Liver (tissue), 9 donors: ENCODE measurements around the gene GOLGA6D. TPM values are rescaled to one million over a fixed set of nuclear protein-coding genes. Genes with fewer than 3 reads are reported as not detected.
"Not testable (repeated sequence)": the region's sequence is repeated elsewhere in the genome, so short reads cannot be mapped to it uniquely, and the experiment has no call there.

ENCODE experiments used
- DNase-seq: peaks from one replicate; pipeline ENCODE4 v3.0.0-alpha.2; 2017; ENCODE audit warnings: low spot score
- H3K27ac ChIP-seq, 2 donors: one replicate each; pipeline ENCODE4 v1.7.0; 2013; ENCODE audit warnings: inconsistent platforms in 2 of 2, low read length in 2 of 2, control low read depth in 1 of 2, low read depth in 1 of 2, mild to moderate bottlenecking in 1 of 2
- H3K27me3 ChIP-seq, 4 donors: one replicate each; pipeline versions ENCODE4 v1.6.1 to v1.7.0; 2013; ENCODE audit warnings: low read length in 3 of 4, inconsistent platforms in 1 of 4, mild to moderate bottlenecking in 1 of 4, moderate library complexity in 1 of 4; ENCODE audit not compliant: control insufficient read depth in 4 of 4, insufficient read depth in 4 of 4
- H3K36me3 ChIP-seq, 4 donors: one replicate each; pipeline versions ENCODE4 v1.6.1 to v1.7.0; 2013; ENCODE audit warnings: low read length in 3 of 4, mild to moderate bottlenecking in 3 of 4, low read depth in 1 of 4, moderate library complexity in 1 of 4; ENCODE audit not compliant: control insufficient read depth in 4 of 4, insufficient read depth in 3 of 4
- H3K4me1 ChIP-seq, 4 donors: one replicate each; pipeline versions ENCODE4 v1.6.1 to v1.7.0; 2013; ENCODE audit warnings: low read length in 3 of 4, mild to moderate bottlenecking in 3 of 4, moderate library complexity in 1 of 4; ENCODE audit not compliant: control insufficient read depth in 4 of 4, insufficient read depth in 4 of 4
- H3K4me3 ChIP-seq, 3 donors: one replicate each; pipeline versions ENCODE4 v1.6.1 to v1.7.0; 2013; ENCODE audit warnings: low read length in 3 of 3, control low read depth in 1 of 3, low read depth in 1 of 3, mild to moderate bottlenecking in 1 of 3
- H3K9ac ChIP-seq, 2 donors: one replicate each; pipeline ENCODE4 v1.7.0; 2013; ENCODE audit warnings: low read length in 2 of 2, mild to moderate bottlenecking in 2 of 2, moderate library complexity in 2 of 2, control low read depth in 1 of 2, low read depth in 1 of 2
- H3K9me3 ChIP-seq, 4 donors: one replicate each; pipeline versions ENCODE4 v1.6.1 to v1.7.0; 2013; ENCODE audit warnings: low read length in 3 of 4; ENCODE audit not compliant: control insufficient read depth in 4 of 4
- EGR1 ChIP-seq, 2 donors: IDR thresholded peaks; 2 replicates each; pipeline ENCODE4 v1.6.1; 2016 to 2018; ENCODE audit warnings: antibody characterized with exemption in 2 of 2, low read depth in 2 of 2
- FOXA1 ChIP-seq: IDR thresholded peaks from 2 replicates; pipeline ENCODE4 v1.6.1; 2016; ENCODE audit warnings: antibody characterized with exemption
- GABPA ChIP-seq, 2 donors: IDR thresholded peaks in 1 of 2; conservative IDR thresholded peaks in 1 of 2; 2 replicates each; pipeline ENCODE4 v1.6.1; 2016; ENCODE audit warnings: antibody characterized with exemption in 2 of 2, mild to moderate bottlenecking in 1 of 2, moderate library complexity in 1 of 2
- HNF4A ChIP-seq, 2 donors: conservative IDR thresholded peaks; 2 replicates each; pipeline ENCODE4 v1.6.1; 2016; ENCODE audit warnings: antibody characterized with exemption in 2 of 2, mild to moderate bottlenecking in 2 of 2
- HNF4G ChIP-seq: IDR thresholded peaks from 2 replicates; pipeline ENCODE4 v1.6.1; 2016; ENCODE audit warnings: antibody characterized with exemption
- JUND ChIP-seq, 2 donors: IDR thresholded peaks; 2 replicates each; pipeline ENCODE4 v1.6.1; 2016; ENCODE audit warnings: antibody characterized with exemption in 2 of 2
- NR2F2 ChIP-seq: IDR thresholded peaks from 2 replicates; pipeline ENCODE4 v1.6.1; 2016; ENCODE audit warnings: antibody characterized with exemption
- RAD21 ChIP-seq, 2 donors: IDR thresholded peaks; 2 replicates each; pipeline ENCODE4 v1.6.1; 2016; ENCODE audit warnings: antibody characterized with exemption in 2 of 2, mild to moderate bottlenecking in 2 of 2
- RXRA ChIP-seq, 2 donors: IDR thresholded peaks; 2 replicates each; pipeline ENCODE4 v1.6.1; 2017 to 2018; ENCODE audit warnings: antibody characterized with exemption in 2 of 2, mild to moderate bottlenecking in 1 of 2
- YY1 ChIP-seq: IDR thresholded peaks from 2 replicates; pipeline ENCODE4 v1.6.1; 2016; ENCODE audit warnings: antibody characterized with exemption, mild to moderate bottlenecking
- whole genome bisulfite sequencing: extraction: QIAGEN DNeasy Blood & Tissue Kit; methylation state at CpG from one replicate; pipeline ENCODE4 v1.1.7; 2013; 5-methylcytosine and 5-hydroxymethylcytosine counted together
- polyA plus RNA-seq, 2 donors: library from polyadenylated mRNA; stranded (reverse) in 1 of 2; unstranded in 1 of 2; fragments of 200-250 nt in 1 of 2; fragments of >200 nt in 1 of 2; fragmentation: Nextera tagmentation in 1 of 2; extraction: Ambion mirVana in 1 of 2; gene quantifications; one replicate each; pipeline versions ENCODE4 v1.2.1 to v1.2.3, GENCODE V29; 2013 to 2015
- total RNA-seq, 2 donors: library from RNA; depleted of rRNA; stranded (reverse); fragments of >200 nt; gene quantifications; one replicate each; pipeline ENCODE4 v1.2.3, GENCODE V29; 2014
- TF ChIP-seq, protein P1 (sequence below): fragments of 150-350 bp; IDR thresholded peaks from 2 replicates; pipeline ENCODE4 v1.5.1; 2017; ENCODE audit warnings: improper control_type of control experiment, low read depth, low read length; ENCODE audit not compliant: missing input control
- TF ChIP-seq, protein P2 (sequence below): IDR thresholded peaks from 2 replicates; pipeline ENCODE4 v1.6.1; 2016; ENCODE audit warnings: antibody characterized with exemption, mild to moderate bottlenecking
- TF ChIP-seq, protein P3 (sequence below): IDR thresholded peaks from 2 replicates; pipeline ENCODE4 v1.6.1; 2016; ENCODE audit warnings: antibody characterized with exemption
- TF ChIP-seq, protein P4 (sequence below): IDR thresholded peaks from 2 replicates; pipeline ENCODE4 v1.6.1; 2016; ENCODE audit warnings: antibody characterized with exemption
- donor health status: healthy.
- donor health status: healthy.
- donor health status: healthy.
- donor health status: healthy.
- donor health status: healthy.

Gene GOLGA6D, protein sequence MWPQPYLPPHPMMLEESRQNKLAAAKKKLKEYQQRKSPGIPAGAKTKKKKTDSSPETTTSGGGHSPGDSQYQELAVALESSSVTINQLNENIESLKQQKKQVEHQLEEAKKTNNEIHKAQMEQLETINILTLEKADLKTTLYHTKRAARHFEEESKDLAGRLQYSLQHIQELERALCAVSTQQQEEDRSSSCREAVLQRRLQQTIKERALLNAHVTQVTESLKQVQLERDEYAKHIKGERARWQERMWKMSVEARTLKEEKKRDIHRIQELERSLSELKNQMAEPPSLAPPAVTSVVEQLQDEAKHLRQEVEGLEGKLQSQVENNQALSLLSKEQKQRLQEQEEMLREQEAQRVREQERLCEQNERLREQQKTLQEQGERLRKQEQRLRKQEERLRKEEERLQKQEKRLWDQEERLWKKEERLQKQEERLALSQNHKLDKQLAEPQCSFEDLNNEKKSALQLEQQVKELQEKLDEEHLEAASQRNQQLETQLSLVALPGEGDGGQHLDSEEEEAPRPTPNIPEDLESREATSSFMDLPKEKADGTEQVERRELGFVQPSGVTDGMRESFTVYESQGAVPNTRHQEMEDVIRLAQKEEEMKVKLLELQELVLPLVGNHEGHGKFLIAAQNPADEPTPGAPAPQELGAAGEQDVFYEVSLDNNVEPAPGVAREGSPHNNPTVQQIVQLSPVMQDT
- total RNA-seq (under 1 TPM; 0.05 to 0.08 TPM), polyA plus RNA-seq (under 1 TPM; 0.02 to 0.06 TPM)

DNA sequence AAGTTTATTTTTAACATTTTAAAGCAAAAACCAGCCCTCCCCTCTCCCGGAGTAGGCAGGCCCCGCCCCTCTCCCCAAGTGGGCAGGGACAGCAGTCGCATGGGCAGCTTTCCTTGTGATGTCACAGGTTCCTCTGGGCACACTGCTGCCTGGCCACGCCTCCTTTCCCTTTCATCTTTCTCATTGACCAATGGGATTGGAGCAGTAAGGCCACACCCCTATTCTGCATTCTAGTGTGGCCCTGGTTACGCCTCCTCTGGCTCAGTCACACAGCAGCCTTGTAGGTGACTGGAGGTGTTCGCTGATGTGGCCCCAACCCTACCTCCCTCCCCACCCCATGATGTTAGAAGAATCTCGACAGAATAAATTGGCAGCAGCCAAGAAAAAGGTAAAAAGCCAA lies at the start of gene GOLGA6D:
Gene GOLGA6D (plus strand): TSS at position 264 of the 400 bp plus-strand sequence. CDS start 41 bp downstream, at position 305.
- not testable (repeated sequence) for H3K9ac ChIP-seq, H3K27me3 ChIP-seq, H3K4me3 ChIP-seq, H3K4me1 ChIP-seq, H3K9me3 ChIP-seq, DNase-seq, H3K36me3 ChIP-seq, H3K27ac ChIP-seq
- WGBS, result no CpG with 5 or more reads among the region's 7 CpGs

DNA sequence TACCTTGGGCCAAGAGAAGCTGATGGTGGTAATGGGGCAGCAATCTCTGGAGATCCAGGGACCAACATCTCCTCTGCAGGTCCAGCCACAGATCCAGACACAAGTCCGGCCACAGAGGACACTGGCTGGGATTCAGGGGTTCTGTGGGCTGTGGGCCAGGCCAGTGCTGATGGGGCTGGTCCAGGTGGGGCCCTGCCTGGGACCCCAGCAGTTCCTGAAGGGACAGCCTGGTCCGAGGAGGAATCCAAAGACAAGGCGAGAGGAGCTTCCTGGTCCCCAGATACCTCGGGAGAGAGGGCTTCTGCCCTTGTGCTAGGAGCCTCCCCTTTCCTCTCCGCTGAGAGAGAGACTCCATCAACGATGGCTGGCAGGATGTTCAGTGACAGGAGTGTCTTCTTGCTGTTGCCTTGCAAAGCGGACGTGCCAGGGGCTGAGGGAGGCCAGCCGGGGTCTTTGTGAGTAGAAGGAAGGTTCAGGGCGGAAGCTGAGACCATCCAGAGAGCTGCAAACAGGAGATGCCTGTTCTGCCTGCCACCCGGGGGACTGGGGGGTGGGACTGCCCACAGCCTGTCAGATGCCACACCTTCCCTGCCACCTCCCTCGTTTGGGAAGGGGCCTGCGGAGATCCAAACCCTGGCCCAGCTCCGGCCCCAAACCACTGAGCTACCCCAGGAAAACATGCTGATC lies 49.0 kb upstream of the GOLGA6D start:
- Histone ChIP-seq H3K36me3 (no peaks in the 10 kb centered on the region), H3K27ac (no peak overlapping the region), H3K9me3 (no peaks in the 10 kb centered on the region), H3K9ac (no peak overlapping the region), H3K4me3 (no peak overlapping the region), H3K4me1 (peaks cover 0 to 2% (median 0%) of the 10 kb centered on the region in 4 donors), H3K27me3 (peaks cover 0 to 6% (median 0%) of the 10 kb centered on the region in 4 donors)
- TF ChIP-seq, protein P1, sequence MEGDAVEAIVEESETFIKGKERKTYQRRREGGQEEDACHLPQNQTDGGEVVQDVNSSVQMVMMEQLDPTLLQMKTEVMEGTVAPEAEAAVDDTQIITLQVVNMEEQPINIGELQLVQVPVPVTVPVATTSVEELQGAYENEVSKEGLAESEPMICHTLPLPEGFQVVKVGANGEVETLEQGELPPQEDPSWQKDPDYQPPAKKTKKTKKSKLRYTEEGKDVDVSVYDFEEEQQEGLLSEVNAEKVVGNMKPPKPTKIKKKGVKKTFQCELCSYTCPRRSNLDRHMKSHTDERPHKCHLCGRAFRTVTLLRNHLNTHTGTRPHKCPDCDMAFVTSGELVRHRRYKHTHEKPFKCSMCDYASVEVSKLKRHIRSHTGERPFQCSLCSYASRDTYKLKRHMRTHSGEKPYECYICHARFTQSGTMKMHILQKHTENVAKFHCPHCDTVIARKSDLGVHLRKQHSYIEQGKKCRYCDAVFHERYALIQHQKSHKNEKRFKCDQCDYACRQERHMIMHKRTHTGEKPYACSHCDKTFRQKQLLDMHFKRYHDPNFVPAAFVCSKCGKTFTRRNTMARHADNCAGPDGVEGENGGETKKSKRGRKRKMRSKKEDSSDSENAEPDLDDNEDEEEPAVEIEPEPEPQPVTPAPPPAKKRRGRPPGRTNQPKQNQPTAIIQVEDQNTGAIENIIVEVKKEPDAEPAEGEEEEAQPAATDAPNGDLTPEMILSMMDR, result no peak
- TF ChIP-seq EGR1 (IDR thresholded peaks at IDR 0.05; ENCODE audit: low read depth in 2 of 2), result no peak
- TF ChIP-seq GABPA (IDR thresholded peaks at IDR 0.05 in 1 of 2, conservative IDR thresholded peaks at IDR 0.05 in 1 of 2), result no peak
- TF ChIP-seq, protein P2, sequence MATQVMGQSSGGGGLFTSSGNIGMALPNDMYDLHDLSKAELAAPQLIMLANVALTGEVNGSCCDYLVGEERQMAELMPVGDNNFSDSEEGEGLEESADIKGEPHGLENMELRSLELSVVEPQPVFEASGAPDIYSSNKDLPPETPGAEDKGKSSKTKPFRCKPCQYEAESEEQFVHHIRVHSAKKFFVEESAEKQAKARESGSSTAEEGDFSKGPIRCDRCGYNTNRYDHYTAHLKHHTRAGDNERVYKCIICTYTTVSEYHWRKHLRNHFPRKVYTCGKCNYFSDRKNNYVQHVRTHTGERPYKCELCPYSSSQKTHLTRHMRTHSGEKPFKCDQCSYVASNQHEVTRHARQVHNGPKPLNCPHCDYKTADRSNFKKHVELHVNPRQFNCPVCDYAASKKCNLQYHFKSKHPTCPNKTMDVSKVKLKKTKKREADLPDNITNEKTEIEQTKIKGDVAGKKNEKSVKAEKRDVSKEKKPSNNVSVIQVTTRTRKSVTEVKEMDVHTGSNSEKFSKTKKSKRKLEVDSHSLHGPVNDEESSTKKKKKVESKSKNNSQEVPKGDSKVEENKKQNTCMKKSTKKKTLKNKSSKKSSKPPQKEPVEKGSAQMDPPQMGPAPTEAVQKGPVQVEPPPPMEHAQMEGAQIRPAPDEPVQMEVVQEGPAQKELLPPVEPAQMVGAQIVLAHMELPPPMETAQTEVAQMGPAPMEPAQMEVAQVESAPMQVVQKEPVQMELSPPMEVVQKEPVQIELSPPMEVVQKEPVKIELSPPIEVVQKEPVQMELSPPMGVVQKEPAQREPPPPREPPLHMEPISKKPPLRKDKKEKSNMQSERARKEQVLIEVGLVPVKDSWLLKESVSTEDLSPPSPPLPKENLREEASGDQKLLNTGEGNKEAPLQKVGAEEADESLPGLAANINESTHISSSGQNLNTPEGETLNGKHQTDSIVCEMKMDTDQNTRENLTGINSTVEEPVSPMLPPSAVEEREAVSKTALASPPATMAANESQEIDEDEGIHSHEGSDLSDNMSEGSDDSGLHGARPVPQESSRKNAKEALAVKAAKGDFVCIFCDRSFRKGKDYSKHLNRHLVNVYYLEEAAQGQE, result no peak
- TF ChIP-seq, protein P3, sequence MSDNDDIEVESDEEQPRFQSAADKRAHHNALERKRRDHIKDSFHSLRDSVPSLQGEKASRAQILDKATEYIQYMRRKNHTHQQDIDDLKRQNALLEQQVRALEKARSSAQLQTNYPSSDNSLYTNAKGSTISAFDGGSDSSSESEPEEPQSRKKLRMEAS, result no peak
- no peak for TF ChIP-seq FOXA1
- TF ChIP-seq HNF4G, result no peak
- no peak for TF ChIP-seq RAD21 (IDR thresholded peaks at IDR 0.05)
- TF ChIP-seq NR2F2, result no peak
- TF ChIP-seq JUND (IDR thresholded peaks at IDR 0.05), result no peak
- no peak for TF ChIP-seq HNF4A (conservative IDR thresholded peaks at IDR 0.05)
- no peak for TF ChIP-seq YY1
- TF ChIP-seq, protein P4, sequence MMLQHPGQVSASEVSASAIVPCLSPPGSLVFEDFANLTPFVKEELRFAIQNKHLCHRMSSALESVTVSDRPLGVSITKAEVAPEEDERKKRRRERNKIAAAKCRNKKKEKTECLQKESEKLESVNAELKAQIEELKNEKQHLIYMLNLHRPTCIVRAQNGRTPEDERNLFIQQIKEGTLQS, result no peak
- TF ChIP-seq RXRA (IDR thresholded peaks at IDR 0.05), result no peak
- no peak for DNase-seq
- WGBS, result 71% methylated on average over 14 of the region's 14 CpGs
